Left lung (tissue), 10 donors: Measurements from ENCODE around the gene ZIC4. TPM values are rescaled to one million over a fixed set of nuclear protein-coding genes. Genes with fewer than 3 reads are reported as not detected.
A peak's percentile ranks its signal among the peaks of the same experiment; 100 is the strongest.

Experiments used
- ATAC-seq: fragments of 200-7000 bp; cut with Tn5 transposase; one replicate; pipeline ENCODE4 v1.9.1; 2020; ENCODE audit warnings: moderate library complexity
- DNase-seq, 4 donors: peaks; one replicate each; pipeline ENCODE4 v3.0.0-alpha.2; 2013 to 2020
- H3K27ac ChIP-seq, 2 donors: fragments of 200-600 bp; sonication (generic) in 1 of 2; one replicate each; pipeline versions ENCODE4 v1.5.0 to v1.8.0; 2020 to 2021
- H3K27me3 ChIP-seq, 2 donors: fragments of 200-600 bp; sonication (generic) in 1 of 2; one replicate each; pipeline versions ENCODE4 v1.5.0 to v1.8.0; 2020 to 2021
- H3K36me3 ChIP-seq, 2 donors: fragments of 200-600 bp; sonication (generic) in 1 of 2; one replicate each; pipeline versions ENCODE4 v1.5.0 to v1.8.0; 2020 to 2021
- H3K4me1 ChIP-seq, 2 donors: fragments of 200-600 bp; one replicate each; pipeline ENCODE4 v1.8.0; 2021
- H3K4me3 ChIP-seq, 2 donors: fragments of 200-600 bp; sonication (generic) in 1 of 2; one replicate each; pipeline versions ENCODE4 v1.5.0 to v1.8.0; 2020 to 2021; ENCODE audit warnings: mild to moderate bottlenecking in 1 of 2
- H3K9me3 ChIP-seq, 2 donors: fragments of 200-600 bp; sonication (generic) in 1 of 2; one replicate each; pipeline versions ENCODE4 v1.5.0 to v1.8.0; 2020 to 2021
- intact Hi-C, 2 donors: fragments of 100-400 bp; cut with DNase I; formaldehyde crosslinking; loops; one replicate each; pipeline versions ENCODE4 v1.11.2 to v1.14.2; 2022
- polyA plus RNA-seq, 6 donors: library from polyadenylated mRNA; unstranded; fragments of 120-200 nt; gene quantifications; one replicate each; pipeline ENCODE4 v1.2.1, GENCODE V29; 2013; ENCODE audit not compliant: insufficient read length in 6 of 6
- total RNA-seq, 2 donors: library from RNA; stranded (reverse); fragmentation: NEBNext Ultra II Directional; extraction: Animal tissue kit (Norgen Biotek cat#: 25700); gene quantifications; one replicate each; pipeline ENCODE4 v1.2.1, GENCODE V29; 2021
- TF ChIP-seq, protein P1 (sequence below), 2 donors: fragments of 200-600 bp; sonication (generic) in 1 of 2; IDR thresholded peaks; one replicate each; pipeline versions ENCODE4 v1.5.0 to v1.8.0; 2021; ENCODE audit warnings: antibody characterized with exemption in 2 of 2
- donor health status: DM: no; HTN: yes; CAD: no.
- donor health status: DM: no; HTN: no; CAD: no.

The ZIC4 gene
- total and polyA plus RNA-seq, 8 donors = not detected

DNA sequence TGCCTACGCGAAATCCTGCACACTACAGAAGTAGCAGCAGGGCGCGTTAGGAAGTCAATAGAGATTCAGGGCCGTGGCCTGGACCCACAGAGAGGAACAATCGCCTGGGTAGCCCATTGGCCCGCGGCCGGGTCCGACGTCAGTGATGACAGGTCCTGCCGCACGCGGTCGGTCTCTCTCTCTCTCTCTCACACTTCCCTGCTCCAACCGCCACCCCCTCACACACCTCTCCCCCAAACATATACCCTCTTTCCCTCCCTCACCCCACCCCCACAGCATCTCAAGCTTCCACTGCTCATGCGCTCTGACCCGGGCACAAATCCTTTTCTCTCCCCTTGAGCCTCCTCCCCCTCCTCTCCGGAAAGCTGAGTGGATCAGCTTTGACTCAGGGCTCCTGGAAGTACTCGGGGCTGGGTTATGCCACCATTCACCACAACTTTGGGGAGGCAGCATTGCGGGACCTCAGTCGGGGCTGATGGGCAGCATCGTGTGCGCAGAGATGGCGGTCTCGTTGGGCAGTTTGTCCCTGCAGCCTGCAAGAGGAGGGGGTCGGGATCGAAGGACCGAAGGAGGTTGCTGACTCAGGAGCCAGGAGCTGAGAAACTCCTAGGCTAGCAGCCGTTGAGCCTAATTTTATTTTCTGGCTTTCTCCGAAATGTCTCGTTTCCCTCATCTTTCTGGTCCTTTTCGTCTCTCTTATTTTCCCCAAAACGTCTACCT lies 9.0 kb downstream of the ZIC4 start:
- Histone ChIP-seq H3K27me3 (peaks cover 93 to 100% of the 10 kb centered on the region in 2 donors), H3K27ac (no peak overlapping the region), H3K4me3 (no peak overlapping the region), H3K9me3 (no peaks in the 10 kb centered on the region), H3K4me1 (peaks cover 4 to 5% of the 10 kb centered on the region in 2 donors), H3K36me3 (no peaks in the 10 kb centered on the region)
- ATAC-seq (no peak), DNase-seq (no peak)
- TF ChIP-seq, protein P1, sequence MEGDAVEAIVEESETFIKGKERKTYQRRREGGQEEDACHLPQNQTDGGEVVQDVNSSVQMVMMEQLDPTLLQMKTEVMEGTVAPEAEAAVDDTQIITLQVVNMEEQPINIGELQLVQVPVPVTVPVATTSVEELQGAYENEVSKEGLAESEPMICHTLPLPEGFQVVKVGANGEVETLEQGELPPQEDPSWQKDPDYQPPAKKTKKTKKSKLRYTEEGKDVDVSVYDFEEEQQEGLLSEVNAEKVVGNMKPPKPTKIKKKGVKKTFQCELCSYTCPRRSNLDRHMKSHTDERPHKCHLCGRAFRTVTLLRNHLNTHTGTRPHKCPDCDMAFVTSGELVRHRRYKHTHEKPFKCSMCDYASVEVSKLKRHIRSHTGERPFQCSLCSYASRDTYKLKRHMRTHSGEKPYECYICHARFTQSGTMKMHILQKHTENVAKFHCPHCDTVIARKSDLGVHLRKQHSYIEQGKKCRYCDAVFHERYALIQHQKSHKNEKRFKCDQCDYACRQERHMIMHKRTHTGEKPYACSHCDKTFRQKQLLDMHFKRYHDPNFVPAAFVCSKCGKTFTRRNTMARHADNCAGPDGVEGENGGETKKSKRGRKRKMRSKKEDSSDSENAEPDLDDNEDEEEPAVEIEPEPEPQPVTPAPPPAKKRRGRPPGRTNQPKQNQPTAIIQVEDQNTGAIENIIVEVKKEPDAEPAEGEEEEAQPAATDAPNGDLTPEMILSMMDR (IDR thresholded peaks at IDR 0.05) = no peak
- intact Hi-C loops = no loop called here

DNA sequence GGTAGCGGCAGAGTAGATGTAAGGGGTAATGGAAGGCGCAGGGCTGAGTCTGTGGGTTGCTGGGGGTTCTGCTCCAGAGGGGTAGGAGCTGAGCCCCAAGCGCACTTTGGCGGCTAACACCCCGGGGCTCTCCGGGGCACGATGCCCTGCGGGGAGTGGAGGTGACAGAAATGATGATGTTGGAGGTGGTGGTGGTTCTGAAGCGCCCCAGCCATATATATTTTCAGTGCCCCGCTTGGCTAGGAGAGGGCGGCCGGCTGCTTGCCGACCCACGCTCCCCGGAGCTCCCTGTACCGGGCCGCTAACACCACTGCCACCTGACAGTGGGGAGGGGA lies 9.7 kb downstream of the ZIC4 start:
- Histone ChIP-seq H3K4me1 (peaks cover 4 to 11% of the 10 kb centered on the region in 2 donors), H3K27ac (no peak overlapping the region), H3K4me3 (no peak overlapping the region), H3K27me3 (peaks cover 93 to 100% of the 10 kb centered on the region in 2 donors), H3K9me3 (no peaks in the 10 kb centered on the region), H3K36me3 (no peaks in the 10 kb centered on the region)
- intact Hi-C loops = no loop called here
- DNase-seq = no peak
- TF ChIP-seq, protein P1 (IDR thresholded peaks at IDR 0.05) = no peak
- no peak for ATAC-seq

DNA sequence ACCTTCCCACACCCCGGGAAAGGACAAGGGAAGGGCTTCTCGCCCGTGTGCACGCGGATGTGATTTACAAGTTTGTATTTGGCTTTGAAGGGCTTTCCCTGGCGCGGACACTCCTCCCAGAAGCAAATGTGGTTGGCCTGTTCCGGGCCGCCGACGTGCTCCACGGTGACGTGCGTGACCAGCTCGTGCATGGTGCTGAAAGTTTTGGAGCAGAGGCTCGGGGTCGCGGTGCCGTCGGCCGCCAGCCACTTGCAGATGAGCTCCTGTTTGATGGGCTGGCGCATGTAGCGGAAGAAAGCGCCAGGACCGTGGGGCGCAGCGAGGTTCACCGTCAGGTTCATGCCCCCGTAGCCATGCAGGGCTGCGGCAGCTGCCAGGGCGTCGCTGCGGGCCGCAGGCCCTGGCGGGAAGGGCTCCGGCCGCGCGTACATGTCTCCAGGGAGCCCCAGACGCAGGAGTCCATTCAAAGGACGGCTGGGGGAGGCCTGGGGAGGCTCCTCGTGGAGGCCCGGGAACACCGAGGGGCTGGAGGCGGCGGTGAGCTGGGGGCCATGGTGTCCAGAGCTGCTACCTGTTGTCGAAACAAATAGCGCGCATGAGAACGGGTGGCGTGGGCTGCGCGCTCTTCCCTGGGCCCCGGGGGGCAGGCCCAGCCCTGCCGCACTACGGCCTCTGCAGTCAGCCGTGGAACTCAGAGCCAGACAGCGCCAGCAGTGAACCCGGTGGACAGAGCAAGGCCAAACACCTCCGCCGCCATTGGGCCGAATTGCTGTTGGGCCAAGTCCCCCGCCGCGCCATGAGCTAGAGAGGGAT lies 10.2 kb downstream of the ZIC4 start:
- Histone ChIP-seq H3K27ac (no peak overlapping the region), H3K36me3 (no peaks in the 10 kb centered on the region), H3K4me1 (peaks cover 4 to 11% of the 10 kb centered on the region in 2 donors), H3K27me3 (peaks cover 93 to 100% of the 10 kb centered on the region in 2 donors), H3K9me3 (no peaks in the 10 kb centered on the region), H3K4me3 (no peak overlapping the region)
- DNase-seq = peak in 1 of 4 donors; percentile 63
- ATAC-seq = no peak
- intact Hi-C loops = no loop called here
- TF ChIP-seq, protein P1 (IDR thresholded peaks at IDR 0.05) = no peak

DNA sequence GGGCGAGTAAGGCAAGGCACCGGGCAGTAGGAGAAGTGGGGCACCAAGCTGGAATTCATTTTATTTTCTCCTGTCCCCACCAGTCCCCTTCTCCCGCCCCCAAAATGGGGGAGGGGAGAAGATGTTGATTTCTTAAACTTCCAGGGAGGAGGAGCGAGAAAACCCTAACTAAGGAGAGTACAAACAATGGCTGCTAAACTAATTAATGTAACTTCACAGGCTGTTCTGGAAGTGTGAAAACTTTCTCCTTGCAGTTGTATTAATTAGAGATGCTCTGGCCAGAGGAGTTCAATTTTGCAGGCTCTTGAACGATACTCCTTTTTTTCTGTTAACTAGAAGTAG lies 11.5 kb downstream of the ZIC4 start:
- intact Hi-C loops = no loop called here
- H3K27me3 ChIP-seq = peaks cover 98 to 100% of the 10 kb centered on the region in 2 donors
- H3K9me3 ChIP-seq = no peaks in the 10 kb centered on the region
- ATAC-seq = no peak
- peaks cover 4 to 11% of the 10 kb centered on the region in 2 donors for H3K4me1 ChIP-seq
- H3K4me3 ChIP-seq = no peak overlapping the region
- no peak overlapping the region for H3K27ac ChIP-seq
- TF ChIP-seq, protein P1 (IDR thresholded peaks at IDR 0.05) = no peak
- H3K36me3 ChIP-seq = no peaks in the 10 kb centered on the region
- no peak for DNase-seq
